HG02798 (cell line): ENCODE measurements around the gene LYST.
"Not testable (repeated sequence)": the region's sequence is repeated elsewhere in the genome, so short reads cannot be mapped to it uniquely, and the experiment has no call there.

ENCODE experiments used
- ATAC-seq: cut with Tn5 transposase; IDR thresholded peaks from one replicate; pipeline ENCODE4 v1.9.1; 2021; ENCODE audit warnings: mild to moderate bottlenecking; ENCODE audit not compliant: unreplicated experiment, poor library complexity

LYST gene

DNA sequence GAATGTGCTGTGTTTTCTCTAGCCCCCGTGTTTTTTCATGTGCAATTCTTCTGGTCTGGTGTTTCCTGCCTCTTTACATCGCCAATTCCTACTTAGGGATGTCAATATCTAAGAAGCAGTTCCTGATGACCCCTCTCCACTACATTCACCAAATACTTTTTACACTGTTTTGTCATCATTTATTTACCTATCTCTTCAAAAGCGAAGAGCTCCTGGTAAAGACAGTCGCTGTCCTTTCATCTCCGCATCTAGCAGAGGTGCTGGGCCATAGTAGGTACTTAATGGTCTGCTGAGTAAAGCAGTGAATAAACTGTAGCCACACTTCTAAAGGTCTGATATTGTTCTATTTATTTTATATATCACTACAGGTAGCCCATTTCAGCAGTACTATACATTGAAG is 43.0 kb downstream of the LYST start:
- no peak for ATAC-seq

DNA sequence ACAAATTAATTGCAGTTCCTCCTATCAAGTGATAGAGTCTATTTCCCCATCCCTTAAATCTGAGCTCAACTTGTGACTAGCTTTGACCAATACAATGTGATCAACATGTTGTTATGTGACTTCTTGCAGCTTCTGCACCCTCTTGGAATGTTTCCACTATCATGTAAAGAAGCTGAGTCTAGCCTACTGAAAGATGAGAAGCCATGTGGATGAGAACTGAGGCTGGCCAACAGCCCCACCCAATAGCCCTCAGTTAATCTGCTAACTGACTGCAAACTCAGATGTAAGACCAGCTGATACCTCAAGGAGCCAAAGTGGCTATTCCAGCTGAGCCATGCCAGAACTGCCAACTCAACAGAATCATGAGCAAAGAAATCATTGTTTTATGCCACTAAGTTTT is 44.0 kb downstream of the LYST start:
- no peak for ATAC-seq

DNA sequence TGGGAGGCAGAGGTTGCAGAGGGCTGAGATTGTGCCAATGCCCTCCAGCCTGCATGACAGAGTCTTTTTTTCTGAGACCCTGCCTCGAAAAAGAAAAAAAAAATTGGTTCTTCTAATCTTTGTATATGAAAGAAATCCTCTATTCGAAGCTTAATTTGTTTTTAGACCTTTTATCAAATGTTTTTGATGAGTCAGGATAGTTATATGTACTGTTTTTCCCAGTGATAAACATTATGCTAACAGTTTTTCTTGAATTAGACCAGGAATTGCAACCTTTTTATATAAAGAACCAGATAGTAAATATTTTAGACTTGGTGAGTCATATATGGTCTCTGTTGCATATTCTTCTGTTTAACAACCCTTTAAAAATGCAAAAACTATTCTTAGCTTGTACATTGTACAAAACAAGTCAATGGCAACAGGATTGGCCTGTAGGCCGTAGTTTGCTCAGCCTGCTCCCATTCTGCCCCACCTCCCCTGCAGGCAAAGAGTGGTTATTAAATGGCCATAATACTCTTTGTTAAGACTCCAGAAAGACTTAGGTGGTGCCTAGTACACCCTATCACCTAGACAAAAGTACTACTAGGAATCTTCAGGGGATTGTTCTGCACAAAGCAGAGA is 45.2 kb downstream of the LYST start:
- no peak for ATAC-seq

DNA sequence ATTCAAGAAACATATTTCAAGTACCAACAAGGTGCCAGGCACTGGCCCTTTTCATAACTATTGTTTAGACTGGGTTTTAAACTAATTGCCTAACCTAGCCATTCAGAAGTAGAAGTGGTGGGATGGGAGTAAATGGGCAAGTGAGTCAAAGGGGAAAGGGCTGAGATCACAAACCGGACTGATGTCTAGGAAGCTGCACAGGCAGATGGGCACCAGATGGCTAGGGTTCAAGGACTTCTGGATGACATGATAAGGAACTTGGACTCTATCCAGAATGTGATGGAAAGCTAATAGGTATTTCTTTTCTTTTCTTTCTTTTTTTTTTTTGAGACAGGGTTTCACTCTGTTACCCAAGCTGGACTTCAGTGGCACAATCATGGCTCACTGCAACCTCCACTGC is 46.6 kb downstream of the LYST start:
- ATAC-seq = no peak

DNA sequence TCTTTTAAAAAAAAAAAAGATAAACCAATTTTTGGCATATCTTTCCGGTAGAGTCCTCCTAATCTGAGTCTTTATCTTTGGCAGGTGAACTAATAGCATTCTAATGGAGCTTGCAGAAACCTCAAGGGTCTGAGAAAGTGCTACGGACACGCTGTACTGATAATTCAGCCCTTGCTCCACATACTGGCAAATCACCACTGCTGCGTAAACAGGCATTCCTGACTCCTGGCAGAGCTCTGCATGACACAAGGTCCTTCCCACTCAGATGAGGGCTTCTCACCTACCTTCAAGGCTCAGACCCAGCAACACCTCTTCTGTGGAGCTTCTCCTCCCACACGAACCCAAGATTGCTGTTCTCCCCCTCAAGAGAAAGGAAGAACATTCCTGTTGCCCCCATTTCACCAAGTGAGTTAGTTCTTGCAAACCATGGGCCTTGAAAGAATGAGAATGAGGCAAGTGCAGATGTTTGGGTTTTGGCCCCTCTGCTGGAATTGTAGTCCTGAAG is 48.0 kb downstream of the LYST start:
- no peak for ATAC-seq

DNA sequence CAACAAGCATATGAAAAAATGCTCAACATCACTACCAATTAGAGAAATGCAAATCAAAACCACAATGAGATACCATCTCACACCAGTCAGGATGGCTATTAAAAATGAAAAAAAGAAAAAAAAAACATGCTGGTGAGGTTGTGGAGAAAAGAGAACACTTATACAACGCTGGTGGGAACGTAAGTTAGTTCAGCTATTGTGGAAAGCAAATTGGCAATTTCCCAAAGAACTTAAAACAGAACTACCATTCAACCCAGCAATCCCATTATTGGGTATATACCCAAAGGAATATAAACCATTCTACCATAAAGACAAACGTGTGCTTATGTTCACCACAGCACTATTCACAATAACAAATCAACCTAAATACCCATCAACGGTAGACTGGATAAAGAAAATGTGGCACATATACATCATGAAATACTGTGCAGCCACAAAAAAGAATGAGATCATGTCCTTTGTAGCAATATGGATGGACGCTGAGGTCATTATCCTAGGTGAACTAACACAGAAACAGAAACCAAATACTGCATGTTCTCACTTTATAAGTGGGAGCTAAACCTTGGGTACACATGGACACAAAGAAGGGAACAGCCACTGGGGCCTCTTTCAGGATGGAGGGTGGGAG is 49.5 kb downstream of the LYST start:
- no peak for ATAC-seq

DNA sequence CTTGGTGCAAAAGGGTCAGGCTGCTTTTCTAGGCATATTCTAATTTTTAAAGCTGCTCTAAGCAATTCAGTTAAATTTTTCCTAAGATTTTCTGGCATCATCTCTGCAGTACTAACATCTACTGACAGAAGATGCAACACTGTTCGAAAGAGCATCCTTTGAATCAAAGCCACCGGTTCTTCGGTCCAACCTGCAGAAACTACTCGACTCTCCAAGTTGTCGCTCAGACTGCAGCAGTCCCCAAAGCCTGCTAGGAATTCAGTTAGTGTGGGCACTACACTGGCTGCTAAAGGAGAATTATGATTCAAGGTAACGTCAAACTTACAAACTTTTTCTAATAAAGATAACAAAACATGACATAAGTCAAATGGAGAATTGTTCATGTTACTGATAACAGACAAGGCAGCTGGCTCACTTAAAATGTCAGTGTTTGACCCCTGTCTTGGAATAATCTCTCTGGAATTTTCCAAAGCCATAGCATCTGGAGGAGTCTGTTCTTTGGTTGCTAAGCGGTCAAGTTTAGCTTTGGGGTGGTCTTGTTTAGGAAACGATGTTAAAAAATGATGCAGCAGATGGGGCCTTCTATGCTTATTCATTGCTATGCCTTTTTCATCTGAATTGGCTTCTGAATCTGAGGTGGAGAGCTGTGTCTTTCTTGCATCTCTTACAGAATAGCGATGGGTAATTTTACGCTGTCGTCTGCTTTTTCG is 56.9 kb downstream of the LYST start:
- ATAC-seq = no peak

DNA sequence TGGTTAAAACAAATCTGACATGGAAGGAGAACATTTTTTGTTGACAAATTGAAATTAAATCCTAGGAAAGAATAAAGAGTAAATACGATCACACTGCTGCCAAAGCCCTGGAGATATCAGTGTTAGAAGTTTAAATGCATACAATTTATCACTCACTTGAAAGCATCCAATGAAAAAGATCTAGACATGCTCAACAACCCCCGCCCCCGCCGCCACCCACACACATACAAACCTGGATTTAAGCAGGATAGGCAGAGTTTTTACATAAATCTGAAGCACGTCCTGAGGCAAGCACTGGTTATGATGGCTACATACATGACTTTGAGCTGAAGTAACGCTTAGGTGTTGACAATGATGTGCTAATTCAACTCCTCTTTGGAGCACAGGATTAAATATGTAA is 58.5 kb downstream of the LYST start:
- ATAC-seq = no peak

DNA sequence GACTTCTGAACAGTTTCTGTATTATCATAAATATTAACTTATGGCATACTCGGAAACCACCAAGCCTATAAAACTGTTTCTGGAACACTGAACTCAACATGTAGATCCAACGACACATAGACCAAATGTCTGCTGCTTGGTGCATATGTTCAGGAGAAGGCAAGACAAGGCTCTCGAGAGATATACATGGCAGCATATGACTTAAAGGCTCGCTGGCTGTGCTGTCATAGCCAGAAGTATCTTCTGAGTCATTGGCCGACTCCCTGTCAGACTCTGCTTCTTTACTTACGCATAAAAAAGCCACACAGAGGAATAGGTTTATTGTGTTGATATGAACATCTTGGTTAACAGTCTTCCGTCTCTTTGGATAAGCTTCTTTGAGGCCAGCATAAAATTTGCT is 60.6 kb downstream of the LYST start:
- ATAC-seq = no peak

DNA sequence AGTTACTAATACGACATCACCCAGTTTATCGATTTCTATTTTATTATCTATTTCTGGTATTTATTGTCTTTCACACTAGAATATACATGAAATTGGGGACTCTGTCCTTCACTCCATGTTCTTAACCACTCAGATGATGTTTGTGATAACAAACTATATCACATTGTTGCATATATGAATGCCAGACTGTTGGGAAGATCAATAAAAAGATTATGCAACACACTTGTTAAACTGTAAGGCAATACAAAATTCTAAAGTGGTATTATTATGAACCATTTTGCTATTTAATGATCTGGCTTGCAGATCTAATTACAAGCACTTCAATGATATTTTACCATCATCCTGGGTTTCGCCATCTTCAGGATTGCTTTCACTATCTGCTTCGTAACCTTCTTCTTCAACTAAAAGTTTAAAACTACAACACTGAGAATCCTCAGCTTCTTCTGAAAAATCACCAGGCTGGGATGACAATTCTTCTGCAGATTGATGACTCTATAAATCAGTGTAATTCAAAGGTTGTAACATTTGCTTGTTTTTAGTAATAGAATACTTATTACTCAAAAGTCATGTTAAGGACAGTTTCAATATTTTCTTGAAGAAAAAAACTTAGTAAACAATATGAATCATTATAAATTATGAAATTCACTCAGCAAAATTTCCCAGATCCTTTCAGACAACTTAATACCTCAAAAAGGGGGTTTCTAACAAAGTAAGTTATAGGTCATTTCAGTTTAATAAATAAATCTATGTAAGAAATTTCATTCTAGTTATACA is 63.9 kb downstream of the LYST start:
- no peak for ATAC-seq

DNA sequence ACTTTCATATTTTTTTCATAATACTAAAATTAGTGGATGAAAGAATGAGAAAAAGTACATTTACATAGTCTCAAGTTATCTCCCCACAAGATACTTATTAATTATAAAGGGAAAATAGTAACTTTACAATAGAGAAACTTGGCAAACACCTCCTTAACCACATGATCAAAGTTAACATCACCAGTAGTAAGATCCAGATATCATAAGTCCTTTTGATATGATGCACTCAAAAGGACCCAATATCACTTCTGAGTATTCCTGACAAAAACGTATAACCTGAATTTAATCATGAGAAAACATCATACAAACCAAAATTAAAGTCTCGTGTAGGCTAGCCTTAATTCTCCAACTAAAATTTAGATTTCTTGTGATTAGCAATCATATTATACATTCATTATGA is 67.4 kb downstream of the LYST start:
- no peak for ATAC-seq

DNA sequence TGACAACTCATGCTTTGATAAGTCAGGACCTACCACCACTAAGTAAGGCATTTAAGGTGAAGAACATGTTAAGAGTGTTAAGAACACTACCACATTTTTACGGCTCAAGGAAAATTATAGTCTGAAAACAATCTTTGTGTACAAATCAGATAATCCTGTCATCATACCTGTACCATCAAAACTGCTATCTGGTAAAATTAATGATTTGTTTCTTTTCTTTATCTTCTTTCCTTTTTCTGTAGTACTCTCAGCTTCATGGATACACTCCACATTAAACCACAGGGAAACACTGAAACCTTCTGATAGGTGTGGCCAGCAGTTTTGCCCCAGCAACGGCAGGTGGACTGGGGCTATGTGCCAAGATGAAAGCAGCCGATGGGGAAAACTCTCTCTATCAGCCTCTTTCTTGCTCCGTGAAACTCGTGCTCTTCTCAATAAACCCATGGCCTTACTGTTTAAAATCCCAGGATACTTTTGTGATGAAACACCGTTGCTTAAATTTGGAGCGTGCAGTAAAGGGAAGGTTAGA is 75.1 kb downstream of the LYST start:
- ATAC-seq = no peak

DNA sequence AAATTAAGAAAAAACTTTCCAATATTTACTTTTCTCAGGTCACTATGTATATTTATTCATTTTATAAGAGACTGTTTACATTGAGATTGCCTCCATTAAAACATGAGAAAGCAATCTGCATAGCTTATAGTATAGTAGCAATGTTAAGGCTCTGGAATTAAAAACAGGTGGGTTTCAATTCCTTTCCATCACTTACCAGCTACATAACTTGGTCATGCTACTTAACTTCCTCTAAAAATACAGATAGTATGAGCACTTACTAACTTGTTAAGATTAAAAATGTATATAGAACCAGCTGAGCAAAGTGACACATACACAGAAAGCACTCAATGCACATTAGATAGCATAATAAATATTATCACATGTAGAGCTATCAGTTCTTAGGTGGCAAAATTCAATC is 76.6 kb downstream of the LYST start:
- ATAC-seq = no peak

DNA sequence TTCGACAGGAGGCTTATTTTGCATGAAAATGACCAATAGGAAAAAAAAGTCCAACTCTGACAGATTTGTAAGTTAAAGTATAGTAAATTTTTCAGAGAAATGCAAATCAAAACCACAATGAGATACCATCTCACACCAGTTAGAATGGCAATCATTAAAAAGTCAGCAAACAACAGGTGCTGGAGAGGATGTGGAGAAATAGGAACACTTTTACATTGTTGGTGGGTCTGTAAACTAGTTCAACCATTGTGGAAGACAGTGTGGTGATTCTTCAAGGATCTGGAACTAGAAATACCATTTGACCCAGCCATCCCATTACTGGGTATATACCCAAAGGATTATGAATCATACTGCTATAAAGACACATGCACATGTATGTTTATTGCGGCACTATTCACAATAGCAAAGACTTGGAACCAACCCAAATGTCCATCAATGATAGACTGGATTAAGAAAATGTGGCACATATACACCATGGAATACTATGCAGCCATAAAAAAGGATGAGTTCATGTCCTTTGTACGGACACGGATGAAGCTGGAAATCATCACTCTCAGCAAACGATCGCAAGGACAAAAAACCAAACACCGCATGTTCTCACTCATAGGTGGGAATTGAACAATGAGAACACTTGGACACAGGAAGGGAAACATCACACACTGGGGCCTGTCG is 80.3 kb downstream of the LYST start:
- not testable (repeated sequence) for ATAC-seq

DNA sequence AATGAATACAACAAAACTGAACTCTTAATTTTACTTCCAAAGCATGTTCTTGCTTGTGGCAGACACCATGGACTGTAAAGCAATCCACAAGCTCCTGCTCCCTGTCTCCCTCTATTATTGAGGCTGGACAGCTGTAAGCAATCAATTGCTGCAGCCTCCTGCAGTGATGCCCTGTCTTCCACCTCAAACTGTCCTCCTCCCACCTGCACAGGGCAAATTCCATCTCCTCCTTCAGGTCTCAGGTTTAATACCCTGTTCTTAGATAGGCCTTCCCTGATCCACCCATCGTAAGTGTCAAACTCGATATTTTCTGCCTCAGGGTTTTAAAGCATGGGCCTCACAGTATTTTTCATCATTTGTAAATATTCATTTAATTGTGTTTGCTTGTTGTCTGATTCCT is 81.8 kb downstream of the LYST start:
- ATAC-seq = no peak

DNA sequence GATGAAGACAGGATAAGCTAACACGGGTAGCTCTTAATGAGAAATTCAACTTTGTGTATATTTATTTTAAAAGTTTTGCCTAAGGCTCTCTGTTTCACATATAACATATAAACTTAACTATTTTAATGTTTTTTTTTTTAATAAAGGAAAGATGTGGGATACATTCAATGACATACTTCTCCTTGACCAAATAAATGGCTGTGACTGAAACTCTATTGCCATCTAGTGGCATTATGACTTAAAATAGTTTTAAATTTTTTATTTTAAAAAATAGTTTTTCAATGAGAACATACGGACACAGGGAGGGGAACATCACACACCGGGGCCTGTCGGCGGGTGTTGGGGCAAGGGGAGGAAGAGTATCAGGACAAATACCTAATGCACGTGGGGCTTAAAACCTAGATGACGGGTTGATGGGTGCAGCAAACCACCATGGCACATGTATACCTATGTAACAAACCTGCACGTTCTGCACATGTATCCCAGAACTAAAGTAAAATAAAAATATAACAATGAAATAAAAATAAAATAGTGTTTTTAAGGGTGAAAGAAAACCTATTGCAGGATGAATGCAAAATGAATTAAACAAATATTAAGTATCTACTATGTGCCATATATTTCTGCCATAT is 83.4 kb downstream of the LYST start:
- no peak for ATAC-seq

DNA sequence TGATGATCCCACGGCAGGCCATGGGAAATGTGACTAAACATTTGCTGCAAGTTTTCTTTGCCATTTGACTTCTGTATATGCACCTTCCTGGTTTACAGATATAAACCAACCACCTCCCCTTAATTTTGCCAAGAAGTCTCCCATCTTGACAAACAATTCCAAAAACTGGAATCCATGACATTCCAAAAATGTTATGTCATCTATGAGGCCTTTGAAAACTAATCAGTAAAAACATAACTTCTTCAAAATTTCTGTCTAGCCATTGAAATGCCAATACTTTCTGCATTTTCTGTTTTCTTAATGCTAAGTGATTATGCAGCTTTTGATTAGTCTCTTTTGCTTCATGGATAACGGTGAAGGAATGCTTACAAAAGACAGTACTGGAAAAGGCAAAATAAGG is 84.1 kb downstream of the LYST start:
- no peak for ATAC-seq

DNA sequence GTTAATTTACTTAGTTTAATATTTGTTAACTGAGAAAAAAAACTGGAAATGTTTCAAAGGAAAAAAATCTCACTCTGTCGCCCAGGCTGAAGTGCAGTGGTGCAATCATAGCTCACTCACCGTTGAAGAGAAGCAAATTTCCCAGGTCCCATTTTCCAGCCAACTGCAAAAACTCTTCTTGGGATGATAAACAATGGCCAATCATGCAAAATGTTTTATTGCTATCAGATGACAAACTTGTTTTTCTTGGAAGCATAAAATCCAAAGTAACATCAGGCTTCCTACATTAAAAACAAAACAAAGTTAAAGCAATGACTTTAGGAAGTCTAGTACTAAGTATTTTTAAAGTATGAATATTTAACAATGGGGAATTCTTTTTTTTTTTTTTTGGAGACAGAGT is 84.9 kb downstream of the LYST start:
- no peak for ATAC-seq

DNA sequence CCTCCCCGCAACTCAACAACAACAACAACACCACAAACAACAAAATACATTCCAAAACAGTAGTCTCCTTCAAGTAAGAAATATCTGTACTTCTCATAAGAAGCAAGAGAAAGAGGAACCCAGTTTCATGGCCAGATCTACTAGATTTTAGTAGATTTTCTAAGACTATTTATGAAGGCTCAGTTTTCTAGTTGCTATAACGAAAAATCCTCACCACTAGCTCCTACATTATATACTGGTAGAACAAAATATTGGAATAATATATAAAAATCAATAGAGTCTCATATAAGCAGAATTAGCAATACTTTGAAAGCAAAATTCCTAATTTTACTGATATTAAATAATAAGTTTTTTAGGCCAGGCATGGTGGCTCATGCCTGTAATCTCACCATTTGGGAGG is 86.9 kb downstream of the LYST start:
- ATAC-seq = no peak

DNA sequence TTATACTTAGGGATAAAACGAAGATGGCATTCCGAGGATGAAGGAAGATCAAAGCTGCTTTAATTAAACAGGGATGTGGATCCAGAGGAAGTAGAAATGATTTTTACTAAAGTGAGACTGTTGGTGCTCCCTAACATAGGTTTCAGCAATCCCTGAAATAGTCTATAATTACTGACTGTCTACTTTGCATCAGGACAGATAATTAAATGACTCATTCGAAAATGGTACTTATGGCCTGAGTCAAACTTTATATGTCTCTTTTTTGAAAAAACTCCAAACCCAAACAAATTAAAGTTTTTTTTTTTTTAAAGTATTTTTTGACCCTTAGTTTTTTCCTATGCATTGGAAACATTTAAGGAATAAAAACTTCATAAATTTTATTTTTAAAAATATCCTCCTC is 90.3 kb downstream of the LYST start:
- ATAC-seq = no peak
